H9 (cell line): ENCODE measurements around the gene RBMS3. TPM values are rescaled to one million over a fixed set of nuclear protein-coding genes. Genes with fewer than 3 reads are reported as not detected.

Experiments
- DNase-seq: peaks from one replicate; pipeline ENCODE4 v3.0.0-alpha.2; 2017
- H2AFZ ChIP-seq: one replicate; pipeline ENCODE4 v1.6.1; 2013; ENCODE audit warnings: mild to moderate bottlenecking, low read length, control low read depth, moderate library complexity
- H2AK5ac ChIP-seq: 2 replicates; pipeline ENCODE4 v1.6.1; 2013; ENCODE audit warnings: low read length, control low read depth, mixed read lengths; ENCODE audit not compliant: insufficient read length
- H2BK120ac ChIP-seq: one replicate; pipeline ENCODE4 v1.6.1; 2013; ENCODE audit warnings: low read depth, mild to moderate bottlenecking, low read length, control low read depth, inconsistent platforms; ENCODE audit not compliant: poor library complexity, severe bottlenecking
- H2BK12ac ChIP-seq: 2 replicates; pipeline ENCODE4 v1.6.1; 2013; ENCODE audit warnings: low read length, control low read depth, mixed read lengths, low read depth; ENCODE audit not compliant: insufficient read length
- H2BK15ac ChIP-seq: 2 replicates; pipeline ENCODE4 v1.6.1; 2013; ENCODE audit warnings: low read depth, low read length, control low read depth
- H2BK20ac ChIP-seq: one replicate; pipeline ENCODE4 v1.6.1; 2013; ENCODE audit warnings: low read depth, mild to moderate bottlenecking, low read length, control low read depth, inconsistent platforms; ENCODE audit not compliant: poor library complexity, severe bottlenecking
- H2BK5ac ChIP-seq: 2 replicates; pipeline ENCODE4 v1.6.1; 2013; ENCODE audit warnings: low read length, control low read depth, mixed read lengths; ENCODE audit not compliant: insufficient read length
- H3K14ac ChIP-seq: 2 replicates; pipeline ENCODE4 v1.6.1; 2013; ENCODE audit warnings: low read length, control low read depth; ENCODE audit not compliant: insufficient read depth
- H3K18ac ChIP-seq: 2 replicates; pipeline ENCODE4 v1.6.1; 2013; ENCODE audit warnings: low read depth, mild to moderate bottlenecking, mixed read lengths, low read length, control low read depth; ENCODE audit not compliant: insufficient read length
- H3K23ac ChIP-seq: 2 replicates; pipeline ENCODE4 v1.6.1; 2013; ENCODE audit warnings: low read length, control low read depth, mixed read lengths, low read depth; ENCODE audit not compliant: insufficient read length
- H3K23me2 ChIP-seq: 2 replicates; pipeline ENCODE4 v1.6.1; 2013; ENCODE audit warnings: low read depth, mild to moderate bottlenecking, mixed read lengths, low read length, control low read depth; ENCODE audit not compliant: insufficient read length, poor library complexity, severe bottlenecking
- H3K27ac ChIP-seq: 2 replicates; pipeline ENCODE4 v1.5.1; 2013; ENCODE audit warnings: low read length, control low read depth, mixed read lengths, low read depth; ENCODE audit not compliant: insufficient read length
- H3K27me3 ChIP-seq: 2 replicates; pipeline ENCODE4 v1.6.1; 2013; ENCODE audit warnings: low read length, control low read depth, inconsistent platforms; ENCODE audit not compliant: insufficient read depth
- H3K4ac ChIP-seq: 2 replicates; pipeline ENCODE4 v1.6.1; 2013; ENCODE audit warnings: low read depth, mild to moderate bottlenecking, control low read depth, inconsistent platforms, low read length, moderate library complexity
- H3K4me1 ChIP-seq: 2 replicates; pipeline ENCODE4 v1.6.1; 2013; ENCODE audit warnings: low read length, control low read depth, inconsistent platforms; ENCODE audit not compliant: insufficient read depth
- H3K4me2 ChIP-seq: 2 replicates; pipeline ENCODE4 v1.6.1; 2013; ENCODE audit warnings: low read length, control low read depth, mixed read lengths; ENCODE audit not compliant: insufficient read length, insufficient read depth
- H3K56ac ChIP-seq: 2 replicates; pipeline ENCODE4 v1.6.1; 2013; ENCODE audit warnings: low read depth, mild to moderate bottlenecking, mixed read lengths, low read length, control low read depth; ENCODE audit not compliant: insufficient read length
- H3K79me1 ChIP-seq: 2 replicates; pipeline ENCODE4 v1.6.1; 2013; ENCODE audit warnings: low read depth, mild to moderate bottlenecking, moderate library complexity, low read length, control low read depth, inconsistent platforms; ENCODE audit not compliant: insufficient read depth, poor library complexity, severe bottlenecking
- H3K79me2 ChIP-seq: 2 replicates; pipeline ENCODE4 v1.6.1; 2013; ENCODE audit warnings: low read length, control low read depth, inconsistent platforms; ENCODE audit not compliant: insufficient read depth
- H3K9ac ChIP-seq: 2 replicates; pipeline ENCODE4 v1.6.1; 2013; ENCODE audit warnings: low read length, control low read depth, mixed read lengths; ENCODE audit not compliant: insufficient read length; ENCODE audit errors: extremely low read depth
- H3K9me3 ChIP-seq: one replicate; pipeline ENCODE4 v1.6.1; 2013; ENCODE audit warnings: low read depth, low read length, inconsistent platforms; ENCODE audit not compliant: control insufficient read depth
- H3T11ph ChIP-seq: one replicate; pipeline ENCODE4 v1.6.1; 2013; ENCODE audit warnings: mild to moderate bottlenecking, low read length, control low read depth, inconsistent platforms
- H4K20me1 ChIP-seq: one replicate; pipeline ENCODE4 v1.6.1; 2013; ENCODE audit not compliant: control insufficient read depth, insufficient read length, insufficient read depth
- H4K5ac ChIP-seq: 2 replicates; pipeline ENCODE4 v1.6.1; 2013; ENCODE audit warnings: low read depth, mild to moderate bottlenecking, mixed read lengths, low read length, control low read depth; ENCODE audit not compliant: insufficient read length
- H4K8ac ChIP-seq: replicated peaks from 2 replicates; pipeline ENCODE4 v1.6.1; 2013; ENCODE audit warnings: low read length, control low read depth, mixed read lengths, low read depth; ENCODE audit not compliant: insufficient read length
- H4K91ac ChIP-seq: 2 replicates; pipeline ENCODE4 v1.6.1; 2013; ENCODE audit warnings: low read depth, mild to moderate bottlenecking, moderate library complexity, mixed read lengths, low read length, control low read depth; ENCODE audit not compliant: insufficient read length
- H3K27ac Mint-ChIP-seq, 3 experiments: 2 replicates in 2 of 3; 3 replicates in 1 of 3; pipeline ENCODE4 v1.8.0; 2020 to 2021; ENCODE audit warnings: mixed read lengths in 3 of 3, mild to moderate bottlenecking in 1 of 3, moderate library complexity in 1 of 3
- H3K27me3 Mint-ChIP-seq: 2 replicates; pipeline ENCODE4 v1.8.0; 2021; ENCODE audit warnings: low read depth, mild to moderate bottlenecking, moderate library complexity, mixed read lengths
- H3K36me3 Mint-ChIP-seq, 3 experiments: 2 replicates in 2 of 3; 3 replicates in 1 of 3; pipeline ENCODE4 v1.8.0; 2020 to 2021; ENCODE audit warnings: low read depth in 3 of 3, mixed read lengths in 3 of 3; ENCODE audit not compliant: insufficient read depth in 1 of 3
- H3K4me1 Mint-ChIP-seq, 2 experiments: 2 replicates each; pipeline ENCODE4 v1.8.0; 2020; ENCODE audit warnings: mixed read lengths in 2 of 2
- H3K4me3 Mint-ChIP-seq, 2 experiments: 2 replicates in 1 of 2; 3 replicates in 1 of 2; pipeline ENCODE4 v1.8.0; 2020 to 2021; ENCODE audit warnings: mild to moderate bottlenecking in 2 of 2, mixed read lengths in 2 of 2, moderate library complexity in 1 of 2
- H3K9me3 Mint-ChIP-seq, 2 experiments: 2 replicates in 1 of 2; 3 replicates in 1 of 2; pipeline ENCODE4 v1.8.0; 2020; ENCODE audit warnings: mild to moderate bottlenecking in 2 of 2, mixed read lengths in 2 of 2, moderate library complexity in 1 of 2
- CTCF ChIP-seq: fragments of 200-600 bp; sonication (generic); conservative IDR thresholded peaks from 3 replicates; pipeline ENCODE4 v1.8.0; 2021; ENCODE audit warnings: antibody characterized with exemption, mild to moderate bottlenecking
- WGBS: extraction: QIAGEN DNeasy Blood & Tissue Kit; methylation state at CpG from one replicate; pipeline ENCODE4 v1.1.7; 2013; ENCODE audit warnings: missing lambda C conversion rate, low lambda C conversion rate, mixed read lengths; ENCODE audit not compliant: insufficient read length; ENCODE audit errors: extremely low coverage; 5-methylcytosine and 5-hydroxymethylcytosine counted together
- total RNA-seq: library from RNA; stranded (reverse); gene quantifications from 2 replicates; pipeline ENCODE4 v1.2.1, GENCODE V29; 2021

Gene RBMS3
- total RNA-seq, 1 experiment from 2014 or later = 8.1 TPM

- Histone ChIP-seq H2BK12ac (no peak overlapping the region), H4K5ac (no peak overlapping the region), H3K4me1 (no peaks in the 10 kb centered on the region; the same call in 1 of the 2 replicates), H3K79me1 (no peaks in the 10 kb centered on the region), H2AFZ (no peak overlapping the region), H3K4me2 (no peak overlapping the region), H3K56ac (no peak overlapping the region), H2BK20ac (no peak overlapping the region), H3K23ac (no peak overlapping the region), H3K9ac (no peak overlapping the region), H2BK120ac (no peak overlapping the region), H3K79me2 (no peaks in the 10 kb centered on the region), H3T11ph (no peak overlapping the region), H3K18ac (no peak overlapping the region), H4K20me1 (no peaks in the 10 kb centered on the region), H3K27me3 (no peaks in the 10 kb centered on the region), H3K4ac (no peak overlapping the region), H4K8ac (no peak overlapping the region), H3K27ac (no peak overlapping the region), H2AK5ac (no peak overlapping the region), H2BK15ac (no peak overlapping the region), H4K91ac (no peak overlapping the region), H2BK5ac (no peak overlapping the region), H3K9me3 (no peaks in the 10 kb centered on the region), H3K23me2 (no peaks in the 10 kb centered on the region), H3K14ac (no peak overlapping the region)
- DNase-seq = no peak
- no CpG with 5 or more reads among the region's 3 CpGs for WGBS
- Mint-ChIP-seq H3K9me3 (no peaks in the 10 kb centered on the region; a peak in 1 of 5 replicates), H3K4me3 (no peak overlapping the region), H3K27ac (no peak overlapping the region; a peak in 1 of 7 replicates), H3K27me3 (no peaks in the 10 kb centered on the region), H3K36me3 (no peaks in the 10 kb centered on the region), H3K4me1 (peaks cover 35 to 40% of the 10 kb centered on the region in 2 experiments)
- TF ChIP-seq CTCF = no peak
These were observed 129.3 kb downstream of the RBMS3 start for GRCh38 chr3:29410220-29410619.
